HG03565 (cell line): ENCODE data around the gene KAT7.

ENCODE experiments used
- ATAC-seq: cut with Tn5 transposase; IDR thresholded peaks from one replicate; pipeline ENCODE4 v1.9.1; 2021; ENCODE audit warnings: mild to moderate bottlenecking, moderate library complexity; ENCODE audit not compliant: unreplicated experiment

The KAT7 gene

GRCh38 chr17:49760296-49760695 lies 28.2 kb upstream of the KAT7 start:
- ATAC-seq: no peak

DNA sequence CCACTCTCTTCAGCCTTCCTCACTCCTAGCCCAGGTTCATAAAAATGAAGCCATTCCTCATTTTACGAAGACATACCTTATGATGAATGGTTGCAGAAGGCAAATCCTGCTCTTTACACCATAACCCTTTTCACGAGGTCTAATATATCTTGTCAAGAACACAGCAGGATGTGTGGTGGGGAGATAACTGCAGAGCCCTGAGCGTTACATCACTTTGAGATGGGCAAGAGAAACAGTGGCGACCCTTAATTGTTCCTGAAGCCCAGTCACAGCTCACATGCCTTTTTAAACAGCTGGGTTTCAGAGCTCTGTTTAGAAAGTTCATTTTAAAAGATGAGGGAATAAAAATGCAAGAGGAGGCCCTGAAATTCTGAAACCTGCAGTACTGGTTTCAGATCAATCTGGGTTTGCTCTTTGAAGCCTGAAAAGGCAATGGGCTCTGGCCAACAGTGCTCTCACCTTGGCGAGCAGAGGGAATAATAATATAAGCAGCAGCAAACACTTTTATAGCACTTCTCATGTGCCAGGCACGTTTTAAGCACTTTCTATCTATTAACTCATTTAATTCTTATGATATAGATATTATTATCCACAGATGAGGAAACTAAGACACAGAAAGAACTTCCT lies 27.4 kb upstream of the KAT7 start:
- no peak for ATAC-seq

DNA sequence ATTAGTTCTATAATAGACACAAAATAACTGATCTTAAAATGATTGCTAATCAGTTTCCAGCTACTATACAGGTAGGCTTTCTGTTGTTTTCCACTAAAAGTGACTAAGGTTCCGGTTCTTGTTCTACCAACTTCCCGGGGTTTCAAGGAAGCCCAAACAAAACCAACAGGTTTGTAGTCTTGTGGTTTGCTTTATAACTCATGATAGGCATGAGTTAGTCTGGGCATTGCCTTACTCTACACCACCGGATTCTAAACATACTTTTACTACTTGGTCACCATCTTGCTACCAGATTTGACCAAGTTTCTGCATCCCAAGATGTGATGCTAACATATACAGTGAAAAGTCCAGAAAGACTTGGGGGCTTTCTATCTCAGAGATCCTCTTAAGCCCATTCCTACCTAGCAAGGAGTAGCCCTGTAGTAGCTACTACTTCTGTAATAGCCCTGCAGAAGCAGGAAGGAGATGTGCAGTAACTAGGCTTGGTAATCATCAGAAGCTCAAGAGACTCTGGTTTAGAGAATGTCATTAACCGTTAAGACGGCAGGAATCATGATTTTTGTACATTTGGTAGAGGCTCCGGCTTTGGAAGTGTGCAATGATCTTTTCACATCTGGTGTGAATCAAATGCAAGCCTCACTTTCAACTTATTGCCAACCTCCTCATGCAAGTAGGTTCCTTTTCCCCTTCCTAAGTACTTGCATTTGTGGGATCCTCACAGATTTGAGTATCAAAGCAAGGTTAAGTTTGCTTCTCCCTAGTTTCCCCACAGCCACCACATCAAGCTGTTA lies 26.1 kb upstream of the KAT7 start:
- no peak for ATAC-seq

GRCh38 chr17:49763735-49764558 lies 24.5 kb upstream of the KAT7 start, which contains the start of gene FAM117A:
Gene FAM117A, minus strand, starts transcription at chr17:49764131. Its CDS starts 44 bp downstream, at chr17:49764087.
- ATAC-seq: peak; percentile 87

DNA sequence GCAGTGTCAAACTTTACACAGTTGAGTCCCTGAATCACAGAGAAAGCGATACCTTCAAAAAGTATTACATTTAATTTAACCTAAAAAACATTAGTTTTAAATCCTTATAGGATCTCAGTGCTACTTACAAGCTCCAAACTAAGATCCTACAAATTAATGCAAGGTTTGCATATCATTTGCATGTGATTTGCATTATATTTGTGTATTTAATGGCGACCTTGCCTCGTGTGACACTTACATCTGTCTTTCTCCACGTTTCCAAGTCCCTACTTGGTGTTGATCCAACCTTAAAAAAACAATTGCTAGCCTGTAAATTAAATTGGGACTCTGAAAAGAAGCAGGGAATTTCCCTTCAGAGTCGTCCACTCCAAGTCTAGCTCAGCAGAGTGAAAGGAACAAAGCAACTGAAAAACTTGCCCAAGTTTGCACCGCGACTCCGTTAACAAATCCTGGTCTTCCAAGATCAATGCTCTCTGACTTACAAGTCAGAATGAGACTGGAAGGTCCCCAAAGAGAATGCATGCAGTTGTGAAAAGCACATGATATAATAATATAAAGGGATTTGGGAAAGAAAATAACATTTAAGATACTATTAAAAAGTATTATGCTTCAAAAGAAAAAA lies 23.8 kb upstream of the KAT7 start:
- ATAC-seq: peak; percentile 5

DNA sequence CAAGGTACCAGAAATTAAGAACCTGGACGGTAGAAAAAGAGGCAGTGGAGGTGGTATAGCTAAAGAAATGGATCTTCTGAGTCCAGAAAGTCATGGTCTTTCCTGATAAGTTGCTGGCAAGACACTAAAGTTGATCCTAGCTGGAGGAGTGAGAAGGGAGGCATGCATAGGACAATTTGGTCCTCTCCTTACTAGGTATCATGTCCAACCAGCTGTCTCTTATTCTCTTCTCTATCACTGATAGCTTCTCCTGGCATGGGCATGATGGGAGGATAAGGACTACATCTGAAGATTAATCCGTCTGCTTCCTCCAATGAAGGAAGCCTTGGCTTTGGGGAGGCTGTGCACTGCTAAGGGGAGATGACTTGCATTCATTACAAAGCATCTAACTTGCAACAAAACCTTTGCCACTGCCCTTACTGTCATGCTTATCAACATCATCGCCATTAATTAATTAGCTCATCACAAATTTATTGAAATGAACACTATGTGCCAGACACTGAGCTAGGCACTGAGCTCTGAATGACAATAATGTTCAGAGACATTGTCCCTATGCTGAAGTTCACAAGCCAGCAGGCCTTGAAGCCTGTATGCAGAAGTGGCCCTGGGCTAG lies 21.5 kb upstream of the KAT7 start:
- no peak for ATAC-seq

GRCh38 chr17:49775546-49776260 lies 12.8 kb upstream of the KAT7 start:
- ATAC-seq: no peak

DNA sequence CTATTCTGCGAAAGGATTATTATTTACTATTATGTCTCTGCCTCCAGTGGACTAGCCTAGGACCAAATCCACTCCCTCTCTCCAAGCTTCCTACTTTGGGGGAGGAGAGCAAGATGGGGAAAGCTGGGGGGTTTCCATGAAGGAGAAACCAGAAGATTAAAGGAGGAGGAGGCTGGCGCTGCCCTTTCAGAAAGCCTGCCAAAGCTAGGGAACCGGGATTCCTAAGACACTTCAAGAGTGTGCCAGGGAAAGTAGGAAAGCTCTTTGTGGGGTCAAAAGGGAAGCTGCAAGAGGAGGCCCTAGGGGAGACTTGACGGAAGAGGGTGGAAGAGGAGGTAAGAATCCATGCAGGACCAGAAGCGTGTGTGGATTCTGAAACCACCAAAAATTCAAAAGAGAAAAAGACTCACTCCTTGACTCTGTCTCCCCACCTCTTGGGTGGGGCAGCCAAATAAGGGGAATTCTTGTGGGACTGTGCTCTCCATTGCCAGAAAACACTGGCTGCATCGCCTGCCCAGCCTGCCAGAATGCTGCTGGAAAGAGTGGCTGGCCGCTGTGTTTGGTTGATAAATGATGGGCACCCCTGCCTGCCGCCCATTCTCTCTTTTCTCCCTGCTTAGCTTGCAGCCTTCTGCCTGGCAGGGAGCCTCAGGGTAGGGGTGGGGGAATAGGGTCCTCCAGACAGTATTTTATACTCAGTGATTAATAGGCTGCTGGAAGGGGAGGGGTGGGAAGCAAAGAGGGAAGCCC lies 11.8 kb upstream of the KAT7 start:
- ATAC-seq: no peak

GRCh38 chr17:49777563-49777962 lies 10.9 kb upstream of the KAT7 start:
- ATAC-seq: no peak

DNA sequence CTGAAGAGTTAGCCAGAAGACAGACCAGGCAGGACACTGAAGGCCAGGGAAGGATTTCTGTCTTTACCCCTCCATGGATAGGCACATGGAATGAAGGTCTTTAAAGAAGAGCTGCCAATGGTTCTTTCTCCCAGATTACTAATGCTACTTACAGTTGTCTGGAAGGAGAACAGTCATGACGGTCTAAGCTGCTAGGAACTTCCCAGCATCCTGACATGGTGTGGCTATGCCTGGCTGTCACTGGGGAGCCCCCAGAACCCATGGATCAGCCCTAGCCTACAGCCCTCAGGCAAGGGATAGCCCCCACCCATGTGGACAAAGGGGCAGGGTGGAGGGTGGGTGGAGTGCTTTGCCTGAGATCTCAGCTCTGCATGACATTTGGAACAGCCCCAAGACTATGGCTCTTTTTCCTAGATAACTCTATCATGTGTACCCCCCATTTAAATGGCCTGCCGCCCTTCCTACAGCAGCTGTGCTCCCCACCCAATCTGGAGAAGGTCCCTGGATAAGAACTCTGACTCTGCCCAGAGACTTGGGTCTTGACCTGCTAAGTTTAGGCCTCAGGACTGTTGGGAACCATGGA lies 9.2 kb upstream of the KAT7 start:
- no peak for ATAC-seq

- no peak for ATAC-seq
These were observed 8.7 kb upstream of the KAT7 start for GRCh38 chr17:49779739-49780231.

DNA sequence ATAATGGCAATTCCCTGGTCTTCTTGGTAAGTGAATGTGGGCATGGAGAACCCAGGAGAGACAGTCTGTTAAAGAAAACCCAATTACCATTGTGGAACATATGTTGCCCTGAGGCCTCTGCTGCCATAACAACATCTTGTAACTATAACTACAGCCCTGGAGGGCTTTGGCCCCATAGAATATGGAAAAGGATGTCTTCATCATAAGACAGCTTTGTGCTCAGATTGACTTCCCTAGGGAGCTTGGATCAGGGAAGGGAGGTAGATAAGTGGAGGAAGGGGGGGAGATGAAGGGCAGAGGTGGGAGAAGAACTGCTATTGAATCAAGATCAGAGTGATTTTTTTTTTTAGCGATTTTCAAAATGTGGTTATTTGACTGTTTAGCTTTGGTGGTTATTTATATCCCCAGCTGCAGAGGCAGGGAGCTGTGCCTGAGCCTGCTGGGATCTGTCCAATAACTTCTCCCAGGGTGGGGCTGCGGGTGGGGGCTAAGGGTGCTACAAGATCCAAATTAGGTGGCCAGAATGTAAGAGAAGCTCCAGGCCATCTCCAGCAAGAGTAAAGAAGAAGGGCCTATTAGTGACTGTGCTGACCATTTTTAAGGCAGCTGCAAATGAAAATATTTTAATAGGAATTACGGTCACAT lies 5.3 kb upstream of the KAT7 start:
- ATAC-seq: no peak

GRCh38 chr17:49783791-49784190 lies 4.7 kb upstream of the KAT7 start:
- ATAC-seq: no peak

GRCh38 chr17:49784636-49785035 lies 3.8 kb upstream of the KAT7 start:
- ATAC-seq: no peak

DNA sequence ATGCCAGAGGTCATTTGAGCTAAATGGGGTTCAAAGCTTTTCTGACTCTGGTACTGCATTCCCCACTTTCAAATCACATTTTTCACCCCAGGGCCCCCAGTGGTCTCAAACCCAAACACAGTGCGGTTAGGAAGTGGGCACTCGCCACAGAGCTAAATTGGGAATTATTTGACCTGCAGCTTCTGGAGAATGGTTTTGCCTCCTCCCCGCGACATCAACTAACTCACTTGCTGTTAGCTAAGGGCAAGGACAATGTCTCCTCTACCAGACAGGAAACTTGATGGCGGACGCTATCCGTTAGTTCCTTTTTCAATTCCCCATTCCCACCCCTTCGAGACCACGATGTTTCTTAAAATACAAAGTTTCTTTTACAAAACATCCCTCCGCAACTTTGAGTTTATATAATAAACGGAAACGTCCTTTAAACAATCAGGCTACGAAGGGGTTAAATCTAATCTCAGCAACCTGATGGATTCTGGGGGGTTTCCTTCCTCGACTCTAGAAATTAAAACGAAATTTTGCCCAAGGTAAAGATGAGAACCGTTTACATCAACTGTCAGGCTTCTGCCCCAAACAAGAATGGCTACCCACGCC lies 500 bp upstream of the KAT7 start:
- ATAC-seq: no peak

DNA sequence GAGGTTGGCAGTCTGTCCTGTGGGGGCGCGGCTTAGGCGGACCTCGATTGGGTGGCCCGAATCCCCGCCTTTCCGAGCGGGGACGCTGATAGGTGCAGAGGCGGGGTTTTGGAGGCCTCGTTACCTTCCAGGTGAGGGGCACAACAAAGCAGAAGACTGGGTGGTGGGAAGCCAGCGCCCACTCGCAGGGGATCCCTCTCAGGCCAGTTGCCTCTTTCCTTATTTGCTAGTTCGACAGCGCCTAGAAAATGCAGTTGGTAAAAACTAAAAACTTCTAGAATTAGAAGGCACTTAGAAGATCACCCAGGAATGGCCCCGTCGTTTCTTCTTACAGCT lies 730 bp downstream of the KAT7 start:
- no peak for ATAC-seq

GRCh38 chr17:49793309-49793708 lies 4.8 kb downstream of the KAT7 start:
- no peak for ATAC-seq

DNA sequence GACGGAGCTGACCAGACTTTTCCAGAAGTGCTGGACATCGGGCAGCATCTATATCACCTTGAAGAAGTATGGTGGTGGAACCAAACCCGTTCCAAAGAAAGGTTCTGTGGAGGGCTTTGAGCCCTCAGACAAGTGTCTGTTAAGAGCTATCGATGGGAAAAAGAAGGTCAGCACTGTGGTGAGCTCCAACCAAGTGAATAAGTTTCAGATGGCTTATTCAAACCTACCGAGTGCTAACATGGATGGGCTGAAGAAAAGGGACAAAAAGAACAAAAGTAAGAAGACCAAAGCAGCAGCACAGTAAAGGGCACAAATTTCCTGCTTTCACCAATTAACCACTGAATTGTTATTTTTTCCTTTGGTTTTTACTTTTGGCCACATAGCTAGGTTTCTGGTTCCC lies 6.9 kb downstream of the KAT7 start:
- no peak for ATAC-seq
